Measurements from ENCODE around the gene TTC31.

TTC31 gene

GRCh38 chr2:74505448-74506246 lies 22.8 kb downstream of the TTC31 start:
- no peak for DNase-seq

- DNase-seq, result peak; percentile 99
These were observed 24.5 kb downstream of the TTC31 start, which contains the start of gene PCGF1 for GRCh38 chr2:74507145-74507925. TSS of gene PCGF1 (minus strand) at chr2:74507695. CDS start at chr2:74507668, 27 bp downstream.

GRCh38 chr2:74507926-74508520 lies 25.1 kb downstream of the TTC31 start:
- DNase-seq, result peak; percentile 21

DNA sequence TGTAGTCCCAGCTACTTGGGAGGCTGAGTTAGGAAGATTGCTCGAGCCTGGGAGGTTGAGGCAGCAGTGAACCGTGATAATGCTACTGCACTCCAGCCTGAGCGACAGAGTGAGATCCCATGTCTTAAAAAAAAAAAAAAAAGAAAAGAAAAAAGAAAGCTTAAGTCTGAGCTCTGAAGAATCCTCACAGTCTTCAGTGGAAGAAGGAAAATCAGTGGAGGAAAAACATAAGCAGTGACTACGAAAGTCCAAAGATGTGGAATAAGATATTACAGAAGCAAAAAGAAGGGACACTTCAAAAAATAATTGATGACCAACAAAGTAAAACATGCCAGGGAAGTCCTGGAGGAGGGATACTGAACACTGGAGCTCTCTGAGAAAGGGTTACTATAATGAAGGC lies 27.4 kb downstream of the TTC31 start:
- no peak for DNase-seq

DNA sequence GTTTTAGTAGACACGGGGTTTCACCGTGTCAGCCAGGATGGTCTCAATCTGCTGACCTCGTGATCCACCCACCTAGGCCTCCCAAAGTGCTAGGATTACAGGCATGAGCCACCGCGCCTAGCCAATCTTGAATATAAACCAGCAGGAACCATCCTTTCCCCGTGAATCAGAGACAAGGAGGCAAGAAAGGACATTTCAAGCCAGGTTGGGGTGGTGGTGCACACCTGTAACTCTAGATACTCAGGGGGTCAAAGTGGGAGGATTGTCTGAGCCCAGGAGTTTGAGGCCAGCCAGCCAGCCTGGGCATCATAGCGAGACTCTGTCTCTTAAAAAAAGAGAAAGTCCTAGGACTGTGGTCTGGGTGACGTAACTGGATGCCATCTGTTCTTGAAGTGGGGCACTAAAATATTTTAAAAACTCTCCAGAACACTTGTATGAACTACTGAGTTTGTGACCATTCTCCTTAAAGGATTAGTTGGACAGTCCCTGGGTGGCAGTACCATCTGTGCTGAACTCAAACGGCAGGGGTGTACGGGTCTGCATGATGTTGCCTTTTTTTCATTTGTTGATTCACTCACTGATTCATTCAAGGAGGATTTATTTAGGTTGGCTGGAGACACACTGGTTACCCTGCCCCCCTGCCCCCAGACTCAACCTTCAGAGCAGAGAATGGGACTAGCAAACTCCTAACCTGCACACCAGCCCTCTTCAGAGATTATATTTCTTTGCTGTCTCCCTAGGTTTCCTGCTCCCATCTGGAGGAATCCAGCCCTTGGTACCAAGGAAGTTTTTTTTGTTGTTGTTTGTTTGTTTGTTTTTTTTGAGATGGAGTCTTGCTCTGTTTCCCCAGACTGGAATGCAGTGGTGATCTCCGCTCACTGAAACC lies 28.5 kb downstream of the TTC31 start:
- DNase-seq, result no peak

- no peak for DNase-seq
These were observed 30.1 kb downstream of the TTC31 start for GRCh38 chr2:74512744-74513604.

- no peak for DNase-seq
These were observed 30.9 kb downstream of the TTC31 start for GRCh38 chr2:74513605-74514367.

- DNase-seq, result peak; percentile 12
These were observed 31.7 kb downstream of the TTC31 start, which contains the start of gene TLX2 for GRCh38 chr2:74514368-74515270. TSS of gene TLX2 (plus strand) at chr2:74514450. CDS start at chr2:74514807, 357 bp downstream.

DNA sequence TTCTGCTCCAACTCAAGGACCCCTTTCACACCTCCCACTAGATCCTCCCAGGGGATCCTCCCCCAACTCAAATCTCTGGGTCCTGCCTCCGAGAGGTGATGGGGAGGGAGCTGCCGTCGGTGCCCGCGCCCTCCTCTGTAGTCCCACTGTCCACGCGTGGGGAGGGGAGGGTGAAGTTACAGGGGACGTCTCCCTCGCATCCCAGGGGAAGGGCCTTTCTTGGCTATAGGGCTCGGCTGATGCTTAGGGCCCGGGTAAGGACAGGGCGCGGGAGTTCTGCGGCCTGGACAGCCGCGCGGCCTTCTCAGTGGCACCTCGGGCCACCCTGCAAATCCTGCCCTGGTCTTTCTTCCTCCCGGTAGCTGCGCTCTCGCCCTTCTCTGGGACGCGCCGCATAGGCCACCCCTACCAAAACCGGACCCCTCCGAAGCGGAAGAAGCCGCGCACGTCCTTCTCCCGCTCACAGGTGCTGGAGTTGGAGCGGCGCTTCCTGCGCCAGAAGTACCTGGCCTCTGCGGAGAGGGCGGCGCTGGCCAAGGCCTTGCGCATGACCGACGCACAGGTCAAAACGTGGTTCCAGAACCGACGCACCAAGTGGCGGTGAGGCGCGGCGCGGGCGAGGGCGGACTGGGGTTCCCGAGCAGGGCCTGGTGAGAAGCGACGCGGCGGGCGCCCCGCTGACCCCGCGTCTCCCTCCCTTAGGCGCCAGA lies 32.5 kb downstream of the TTC31 start:
- DNase-seq, result no peak

DNA sequence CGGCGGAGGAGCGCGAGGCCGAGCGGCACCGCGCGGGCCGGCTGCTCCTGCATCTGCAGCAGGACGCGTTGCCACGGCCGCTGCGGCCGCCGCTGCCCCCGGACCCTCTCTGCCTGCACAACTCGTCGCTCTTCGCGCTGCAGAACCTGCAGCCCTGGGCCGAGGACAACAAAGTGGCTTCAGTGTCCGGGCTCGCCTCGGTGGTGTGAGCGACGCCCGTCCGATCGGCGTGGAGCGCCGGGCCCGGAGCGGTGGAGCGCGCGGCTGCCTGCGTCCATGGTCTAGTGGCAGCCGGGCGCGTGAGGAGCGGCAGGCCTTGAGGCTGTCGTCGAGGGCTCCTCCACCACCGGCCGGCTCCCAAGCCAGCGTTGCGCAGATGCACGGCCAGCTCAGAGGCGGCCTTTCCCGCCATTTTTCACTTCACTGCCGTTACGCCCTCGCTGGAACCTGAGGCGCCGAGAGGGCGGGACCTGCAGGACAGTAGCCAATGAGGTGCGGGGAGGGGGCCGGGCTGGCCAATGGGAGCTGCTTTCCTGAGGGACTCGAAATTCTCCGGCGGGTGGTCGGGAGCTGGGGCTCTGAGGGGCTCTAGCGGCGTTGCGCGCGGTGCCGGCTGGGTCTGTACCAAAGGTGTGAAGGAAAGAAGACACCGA lies 33.2 kb downstream of the TTC31 start:
- no peak for DNase-seq

- DNase-seq, result no peak
These were observed 33.8 kb downstream of the TTC31 start for GRCh38 chr2:74516650-74517049.

DNA sequence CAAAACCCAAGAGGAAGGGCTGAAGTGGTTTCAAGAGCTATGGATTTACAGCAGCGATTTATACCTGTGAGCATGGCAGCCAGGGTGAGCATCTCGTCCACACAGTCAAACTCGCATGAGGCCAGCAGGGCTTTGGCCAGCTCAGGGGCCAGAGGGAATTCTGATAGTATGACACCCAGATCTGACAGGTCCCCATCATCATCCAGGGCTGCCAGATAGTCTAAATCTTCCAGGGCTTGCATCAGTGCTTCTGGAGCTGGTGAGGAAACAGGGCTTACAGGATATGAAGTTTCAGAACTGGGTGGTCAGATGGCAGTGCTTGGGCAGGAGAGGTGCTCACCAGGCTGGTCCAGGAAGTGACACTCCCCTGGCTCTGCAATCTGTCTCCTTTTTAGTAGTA lies 39.6 kb downstream of the TTC31 start:
- no peak for DNase-seq

GRCh38 chr2:74524005-74524404 lies 41.1 kb downstream of the TTC31 start:
- DNase-seq, result no peak

GRCh38 chr2:74524955-74525716 lies 42.3 kb downstream of the TTC31 start:
- no peak for DNase-seq

DNA sequence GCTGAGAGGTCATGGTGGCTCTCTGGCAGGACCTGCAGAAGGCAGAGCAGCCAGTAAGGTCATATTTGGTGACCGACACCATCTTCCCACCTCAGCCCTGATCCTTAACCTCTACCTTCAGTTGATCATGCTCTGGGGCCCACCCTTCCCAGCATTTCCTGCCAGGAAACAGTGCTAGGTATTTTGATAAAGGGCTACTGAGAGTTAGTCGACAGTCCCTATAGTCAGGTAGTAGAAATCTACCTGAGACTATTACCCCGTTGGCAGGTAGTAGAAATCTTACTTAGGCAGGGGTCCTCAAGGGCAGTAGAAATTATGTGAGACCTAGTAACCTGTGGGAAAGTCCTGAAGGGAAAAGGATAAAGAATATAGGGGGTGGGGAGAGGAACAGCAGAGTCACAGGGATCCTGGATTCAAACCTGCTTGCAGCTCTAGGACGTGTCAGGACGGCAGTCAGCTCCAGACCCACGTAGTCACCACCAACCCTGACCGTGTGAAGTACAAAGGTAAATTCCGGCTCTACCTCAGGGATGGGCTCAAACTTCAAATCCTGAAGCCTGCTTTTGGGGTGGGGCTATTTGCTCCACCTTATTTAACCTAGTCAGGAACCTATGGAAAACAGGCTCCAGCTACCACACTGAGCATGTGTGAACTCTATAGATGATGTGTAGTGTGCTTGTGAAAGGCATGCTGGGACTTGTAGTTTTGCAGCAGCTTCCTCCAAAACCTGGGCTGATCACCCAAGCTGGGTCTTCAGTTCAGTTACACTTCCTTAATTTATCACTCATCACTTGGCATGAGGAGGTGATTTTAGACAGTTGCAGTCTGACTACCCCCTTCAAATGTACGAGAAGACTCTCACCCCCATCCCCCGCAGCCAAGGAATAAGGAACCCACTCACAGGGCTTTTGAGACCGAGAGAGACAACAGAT lies 43.1 kb downstream of the TTC31 start, which contains the start of gene DQX1:
Gene DQX1, minus strand, starts transcription at position 515 of the 932 bp plus-strand sequence. Its CDS starts 502 bp downstream, at position 13.
- DNase-seq, result peak; percentile 11

DNA sequence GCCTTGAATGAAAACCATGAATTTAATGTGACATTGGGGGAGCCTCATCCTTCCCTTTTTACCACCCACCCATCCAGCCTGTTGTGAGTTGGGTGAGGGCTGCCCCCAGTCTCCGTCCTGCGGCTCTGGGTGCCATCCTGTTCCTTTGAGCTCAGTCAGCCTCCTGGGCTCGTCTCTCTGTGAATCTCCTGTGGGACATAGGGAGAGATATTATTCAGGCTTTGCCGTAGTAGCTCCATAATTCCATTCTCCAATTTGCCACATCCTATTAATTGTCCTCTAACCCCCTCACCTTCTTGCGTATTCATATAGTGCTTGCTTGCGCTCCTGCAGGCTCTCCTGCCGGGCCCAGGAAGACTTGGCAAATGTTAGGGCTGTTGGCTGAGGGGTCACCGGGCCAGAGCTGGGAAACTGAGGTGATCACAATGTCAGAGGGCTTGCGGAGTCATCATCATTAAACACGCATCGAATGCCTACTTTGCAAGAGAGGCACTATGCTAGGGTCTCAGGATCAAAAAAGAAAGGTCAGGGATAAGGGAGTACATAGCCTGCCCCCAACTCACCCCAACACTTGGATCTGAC lies 43.9 kb downstream of the TTC31 start:
- no peak for DNase-seq

All from NCI-H345 (cell line).